Measurements from ENCODE around the gene ARHGAP45.
A peak's percentile ranks its signal among the peaks of the same experiment; 100 is the strongest.
"Not testable (repeated sequence)": the region's sequence is repeated elsewhere in the genome, so short reads cannot be mapped to it uniquely, and the experiment has no call there.

Gene ARHGAP45

DNA sequence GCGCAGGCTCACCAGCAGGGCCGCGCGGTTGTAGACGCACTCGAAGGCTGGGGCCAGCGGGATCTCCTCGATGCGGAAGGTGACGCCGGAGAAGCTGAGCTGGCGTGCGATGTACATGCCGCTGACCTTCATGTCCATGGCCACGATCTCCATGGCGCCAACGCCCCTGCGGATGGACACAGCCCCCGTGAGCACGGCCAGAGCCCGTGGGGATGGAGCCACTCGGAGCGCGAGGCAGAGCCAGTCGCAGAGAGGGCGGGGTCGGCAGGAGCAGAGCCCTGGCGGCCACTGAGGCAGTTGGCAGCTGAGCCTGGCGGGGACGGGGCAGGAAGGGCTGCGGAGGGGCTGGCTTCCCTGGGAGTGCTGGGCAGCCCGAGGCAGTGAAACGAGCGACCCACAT lies 52.0 kb downstream of the ARHGAP45 start:
- no peak for DNase-seq (ENCODE audit: low read depth)

DNA sequence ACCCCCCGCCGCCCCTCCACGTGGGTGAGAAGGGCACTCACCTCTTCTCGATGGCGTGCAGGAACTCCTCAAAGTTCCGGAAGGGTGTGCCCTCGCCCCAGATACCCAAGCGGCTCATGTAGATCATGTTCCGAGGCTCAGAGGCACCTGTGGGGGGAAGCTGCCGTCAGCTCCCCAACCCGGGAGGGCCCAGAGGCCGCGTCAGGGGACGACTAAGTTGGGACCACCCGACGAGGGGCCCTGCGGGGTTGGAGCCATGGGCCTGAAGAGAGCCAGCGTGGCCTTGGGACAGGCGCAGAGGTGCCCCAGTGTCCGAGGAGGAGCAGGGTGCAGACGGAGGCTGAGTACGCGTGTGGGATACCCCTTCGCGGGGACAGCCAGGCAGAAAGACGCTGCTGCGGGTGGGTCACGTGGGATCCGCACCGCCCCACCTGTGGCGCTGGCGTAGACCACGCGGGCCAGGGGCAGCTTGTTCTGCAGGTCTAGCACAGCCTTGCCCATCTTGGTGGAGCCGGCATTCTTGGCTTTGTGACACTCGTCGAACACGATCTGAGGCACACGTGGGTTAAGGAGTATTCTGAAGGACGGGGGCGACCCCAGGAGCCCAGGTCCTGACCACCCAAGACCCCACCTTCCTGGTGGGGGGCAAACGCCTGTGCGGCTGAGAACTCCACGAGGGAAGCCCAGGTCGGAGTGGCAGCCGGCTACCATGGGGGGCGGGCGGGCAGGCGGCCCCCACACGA lies 52.7 kb downstream of the ARHGAP45 start:
- DNase-seq (ENCODE audit: low read depth), result no peak

DNA sequence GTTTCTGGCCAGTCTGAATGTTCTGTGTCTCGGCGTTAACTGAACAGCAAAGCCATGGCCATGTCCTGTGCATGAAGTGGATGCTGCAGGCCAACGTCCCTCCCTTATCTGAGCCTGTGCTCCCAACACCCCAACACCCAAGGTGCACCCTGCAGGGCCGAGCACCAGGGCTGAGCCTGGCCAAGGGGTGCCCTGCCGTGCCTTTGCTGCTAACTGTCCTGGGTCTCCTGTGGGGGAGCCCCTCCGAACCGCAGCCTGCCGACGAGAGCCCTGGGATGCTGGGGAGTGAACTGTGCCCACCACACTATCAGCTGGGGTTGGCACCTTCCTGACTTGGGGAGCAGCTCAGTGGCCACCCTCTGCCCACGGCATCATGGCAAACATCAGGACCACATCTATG lies 54.4 kb downstream of the ARHGAP45 start:
- no peak for DNase-seq (ENCODE audit: low read depth)

DNA sequence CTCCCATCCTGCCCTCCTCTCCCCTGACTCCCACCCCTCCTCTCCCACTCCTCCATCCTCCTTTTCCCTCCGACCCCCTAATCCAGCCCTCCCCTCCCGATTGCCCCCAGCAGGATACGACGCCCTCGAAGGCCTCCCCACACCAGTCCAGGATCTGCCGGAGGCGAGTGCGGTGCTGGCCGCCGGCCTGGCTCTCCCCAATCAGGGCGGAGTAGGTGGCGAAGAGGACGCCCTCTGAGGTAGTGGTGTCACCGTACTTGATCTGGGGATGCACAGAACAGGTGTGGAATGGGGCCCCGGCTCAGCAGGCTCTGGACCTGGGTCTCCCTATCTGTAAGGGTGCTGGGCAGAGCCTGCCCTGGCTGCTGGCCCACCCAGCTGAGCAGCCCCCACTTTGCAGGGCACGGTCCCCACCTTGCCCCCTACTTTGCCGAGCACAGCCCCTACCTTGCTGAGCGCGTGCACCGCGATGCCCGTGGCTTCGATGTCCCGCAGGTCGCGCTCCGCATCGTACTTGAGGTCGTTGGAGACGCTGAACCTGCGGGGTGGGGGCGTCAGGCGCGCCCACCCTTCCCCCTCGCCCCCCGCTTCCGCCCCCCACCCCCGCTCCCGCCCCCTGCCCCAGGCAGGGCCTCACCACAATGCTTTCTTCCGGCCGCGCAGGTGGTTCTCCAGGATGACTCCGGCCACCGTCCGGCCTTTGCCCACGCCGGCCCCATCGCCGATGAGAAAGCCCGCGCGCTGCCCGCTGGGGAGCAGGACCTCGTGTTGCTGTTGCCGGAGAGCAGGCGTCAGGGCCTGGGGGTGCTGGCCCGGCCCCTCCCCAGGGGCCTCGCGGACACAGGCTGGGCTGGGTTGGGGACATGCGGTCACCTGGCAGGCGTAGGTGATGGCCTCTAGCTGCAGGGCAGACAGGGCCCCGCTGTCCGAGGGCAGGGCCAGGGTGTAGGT lies 55.3 kb downstream of the ARHGAP45 start:
- no peak for DNase-seq (ENCODE audit: low read depth)

DNA sequence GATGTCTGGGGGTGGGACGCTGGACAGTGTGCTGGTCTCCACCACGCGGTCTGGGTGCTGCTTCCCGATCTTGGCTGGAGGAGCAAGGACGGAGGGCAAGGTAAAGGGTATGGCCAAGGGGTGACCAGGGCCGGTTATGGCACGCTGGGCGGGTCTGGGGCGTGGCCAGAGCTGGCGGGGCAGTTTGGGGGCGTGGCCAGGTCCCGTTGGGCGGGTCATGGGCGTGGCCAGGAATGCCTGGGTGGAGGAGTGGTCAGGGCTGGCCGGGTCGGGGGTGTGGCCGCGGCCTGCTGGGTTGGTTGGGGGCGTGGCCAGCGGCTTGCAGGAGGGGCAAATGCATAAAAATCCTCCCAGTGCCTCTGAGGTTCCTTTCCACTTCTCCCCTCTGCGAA lies 56.0 kb downstream of the ARHGAP45 start:
- DNase-seq (ENCODE audit: low read depth), result no peak

DNA sequence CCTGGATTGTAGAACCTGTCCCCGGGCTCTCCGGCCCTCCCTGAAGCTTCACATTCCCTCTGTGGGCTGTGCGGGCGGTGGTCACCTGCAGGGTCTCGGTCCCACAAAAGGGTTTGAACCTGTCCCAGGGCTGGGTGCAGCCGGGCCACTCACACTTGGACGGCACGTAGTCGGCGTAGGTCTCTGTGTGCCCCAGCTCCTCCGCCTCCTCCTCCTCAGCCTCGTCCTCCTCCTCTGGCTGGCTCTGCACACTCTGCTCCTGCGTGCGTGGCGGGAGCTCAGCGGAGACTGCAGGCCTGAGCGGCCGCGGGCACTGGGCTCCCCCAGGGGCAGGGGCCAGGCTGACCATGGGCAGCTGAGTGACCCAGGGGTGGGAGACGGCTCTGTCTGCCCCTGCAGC lies 56.4 kb downstream of the ARHGAP45 start:
- no peak for DNase-seq (ENCODE audit: low read depth)

DNA sequence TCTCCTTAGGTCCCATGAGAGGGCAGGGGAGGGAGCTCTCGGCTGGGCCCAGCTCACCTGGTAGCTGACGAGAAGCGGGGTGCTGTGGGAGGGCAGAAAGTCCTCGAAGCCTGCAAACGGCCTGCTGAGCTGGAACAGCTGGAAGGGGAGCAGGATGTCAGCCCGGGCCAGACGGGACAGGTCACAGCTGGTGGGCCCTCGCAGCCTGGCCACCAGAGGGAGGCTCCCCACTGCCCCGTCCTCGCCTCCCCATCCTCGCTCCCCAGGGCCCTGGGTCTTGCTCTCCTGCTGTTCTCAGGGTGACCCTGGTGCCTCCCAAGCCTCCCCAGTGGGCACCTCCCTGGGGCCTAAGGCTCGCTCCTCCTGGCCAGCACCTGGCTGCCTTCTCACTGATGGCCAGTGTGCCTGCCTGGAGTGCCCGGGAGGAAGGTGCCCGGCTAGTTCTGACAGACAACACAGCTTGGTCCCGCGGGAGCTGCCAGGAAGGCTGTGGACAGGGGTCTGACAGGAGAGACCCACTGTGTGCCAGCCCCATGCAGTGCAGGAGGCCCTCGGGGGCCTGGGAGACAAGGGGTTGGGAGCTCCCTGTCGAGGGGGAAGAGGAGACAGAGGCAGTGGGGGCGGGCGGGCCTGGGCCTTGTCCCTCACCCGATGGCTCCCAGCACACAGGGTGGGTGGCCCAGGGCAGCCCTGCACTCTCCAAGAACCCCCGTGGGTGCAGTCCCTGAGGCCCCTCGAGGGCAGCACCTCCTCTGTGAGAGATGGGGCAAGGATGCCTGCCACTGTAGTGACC lies 57.1 kb downstream of the ARHGAP45 start:
- DNase-seq (ENCODE audit: low read depth), result no peak

DNA sequence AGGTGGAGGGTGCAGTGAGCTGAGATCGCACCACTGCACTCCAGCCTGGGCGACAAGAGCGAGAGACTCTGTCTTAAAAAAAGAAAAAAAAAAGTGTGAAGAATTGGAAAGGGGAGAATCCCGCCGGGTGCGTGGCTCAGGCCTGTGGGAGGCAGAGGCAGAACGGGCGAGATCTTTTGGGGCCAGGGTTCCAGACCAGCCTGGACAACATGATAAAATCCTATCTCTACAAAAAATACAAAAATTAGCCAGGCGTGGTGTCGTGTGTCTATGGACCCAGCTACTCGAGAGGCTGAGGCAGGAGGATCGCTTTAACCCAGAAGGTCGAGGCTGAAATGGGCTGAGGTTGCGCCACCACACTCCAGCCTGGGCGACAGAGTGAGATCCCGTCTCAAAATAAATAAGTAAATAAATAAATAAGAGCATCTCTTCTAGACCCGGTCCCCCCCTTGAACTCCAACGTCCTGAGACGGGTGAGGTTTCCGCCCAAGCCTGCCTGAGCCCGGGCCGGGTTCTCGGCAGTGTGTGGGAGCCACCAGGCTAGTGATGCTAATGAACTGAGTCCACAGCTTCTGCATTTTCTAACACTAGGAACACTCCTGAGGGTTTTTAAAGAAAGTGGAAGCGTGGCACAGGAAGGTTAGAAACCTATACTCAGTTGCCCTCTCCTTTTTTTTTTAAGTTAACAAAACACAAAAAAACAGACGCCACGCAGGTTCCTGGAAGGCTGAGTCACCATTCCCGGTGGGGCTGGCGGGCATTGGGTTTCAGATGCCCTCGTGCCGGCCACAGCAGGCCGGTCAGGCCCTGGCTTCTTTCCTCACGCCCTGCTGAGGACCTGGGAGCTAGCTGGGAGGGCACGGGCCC lies 58.9 kb downstream of the ARHGAP45 start:
- no peak for DNase-seq (ENCODE audit: low read depth)

DNA sequence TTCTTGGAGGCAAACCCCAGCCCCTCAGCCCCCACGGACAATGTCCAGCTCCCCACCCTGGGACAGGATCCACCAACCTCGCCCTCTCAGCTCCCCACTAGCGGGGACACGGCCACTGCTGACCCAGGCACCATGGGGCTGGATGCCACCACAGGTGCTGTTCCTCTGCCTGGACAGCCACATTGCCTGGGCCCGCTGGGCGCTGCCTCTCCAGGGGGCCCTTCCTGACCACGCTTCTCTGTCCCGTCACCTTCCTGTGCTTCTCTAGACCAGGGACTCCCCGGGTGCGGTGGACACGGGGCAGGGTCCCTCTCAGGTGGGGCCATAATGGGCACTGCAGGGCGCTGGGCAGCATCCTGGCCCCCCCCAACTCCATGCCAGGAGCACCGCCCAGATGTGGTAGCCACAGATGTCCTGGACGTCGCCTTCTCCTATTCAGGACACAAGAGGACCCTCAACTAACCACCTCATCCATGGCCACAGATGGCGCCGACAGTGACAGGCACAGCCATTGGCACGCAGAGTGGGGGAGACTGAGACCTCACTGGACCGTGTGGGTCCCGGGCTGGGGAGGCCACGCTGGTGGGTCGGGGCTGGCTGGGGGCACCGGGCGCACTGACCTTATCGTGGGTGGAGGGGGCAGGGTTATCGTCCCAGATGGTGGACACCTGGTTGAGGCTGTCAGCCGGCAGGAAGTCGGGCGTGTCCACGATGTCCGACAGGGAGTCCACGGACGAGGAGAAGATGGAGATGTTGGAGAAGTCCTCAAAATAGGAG lies 60.2 kb downstream of the ARHGAP45 start:
- no peak for DNase-seq (ENCODE audit: low read depth)

DNA sequence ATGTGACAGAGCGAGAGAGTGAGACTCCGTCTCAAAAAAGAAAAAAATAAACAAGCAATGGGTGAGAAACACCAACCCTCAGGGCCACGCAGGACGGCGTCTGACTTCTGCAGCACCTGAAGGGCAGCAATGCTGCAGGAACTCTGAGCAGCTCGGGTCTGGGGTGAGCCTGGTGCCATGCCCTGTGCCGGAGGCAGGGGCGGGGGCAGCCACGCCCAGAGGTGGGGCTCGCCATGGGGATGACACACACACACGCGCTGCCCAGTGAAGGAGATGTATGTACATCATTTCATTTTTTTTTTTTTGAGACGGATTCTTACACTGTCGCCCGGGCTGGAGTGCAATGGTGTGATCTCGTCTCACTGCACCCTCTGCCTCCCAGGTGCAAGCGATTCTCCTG lies 61.1 kb downstream of the ARHGAP45 start:
- no peak for DNase-seq (ENCODE audit: low read depth)

DNA sequence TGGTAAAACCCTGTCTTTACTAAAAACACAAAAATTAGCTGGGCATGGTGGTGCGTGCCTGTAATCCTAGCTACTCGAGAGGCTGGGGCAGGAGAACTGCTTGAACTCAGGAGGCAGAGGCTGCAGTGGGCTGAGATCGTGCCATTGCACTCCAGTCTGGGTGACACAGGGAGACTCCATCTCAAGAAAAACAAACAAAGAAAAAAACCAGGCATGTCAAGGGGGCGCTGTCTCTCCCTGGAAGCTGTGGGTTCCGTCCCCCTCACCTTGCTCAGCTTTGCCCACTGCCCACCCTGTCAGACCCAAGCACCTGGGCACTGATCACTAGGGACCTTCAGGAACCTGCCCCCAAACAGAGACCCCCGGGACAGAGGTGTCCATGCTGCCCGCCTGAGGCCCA lies 62.1 kb downstream of the ARHGAP45 start:
- DNase-seq (ENCODE audit: low read depth), result not testable (repeated sequence)

DNA sequence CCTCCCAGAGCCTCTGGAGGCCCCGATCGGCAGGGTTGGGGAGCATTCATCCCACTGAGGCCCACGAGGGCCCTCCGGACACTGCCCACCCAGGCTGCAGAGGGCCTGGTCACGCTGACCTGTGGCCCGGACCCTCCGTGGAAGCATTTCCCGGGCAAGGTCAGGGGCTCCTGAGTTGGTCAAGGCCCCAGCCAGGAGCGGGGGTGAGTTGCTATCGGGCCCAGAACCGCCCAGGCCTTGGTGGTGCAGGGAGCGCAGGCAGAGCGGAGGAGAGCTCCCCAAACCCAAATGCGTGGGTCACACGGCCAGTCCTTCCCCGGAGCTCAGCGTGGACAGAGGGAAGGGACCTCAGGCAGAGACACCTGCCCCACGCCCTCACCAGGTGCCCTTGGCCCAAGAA lies 62.6 kb downstream of the ARHGAP45 start:
- DNase-seq (ENCODE audit: low read depth), result no peak

DNA sequence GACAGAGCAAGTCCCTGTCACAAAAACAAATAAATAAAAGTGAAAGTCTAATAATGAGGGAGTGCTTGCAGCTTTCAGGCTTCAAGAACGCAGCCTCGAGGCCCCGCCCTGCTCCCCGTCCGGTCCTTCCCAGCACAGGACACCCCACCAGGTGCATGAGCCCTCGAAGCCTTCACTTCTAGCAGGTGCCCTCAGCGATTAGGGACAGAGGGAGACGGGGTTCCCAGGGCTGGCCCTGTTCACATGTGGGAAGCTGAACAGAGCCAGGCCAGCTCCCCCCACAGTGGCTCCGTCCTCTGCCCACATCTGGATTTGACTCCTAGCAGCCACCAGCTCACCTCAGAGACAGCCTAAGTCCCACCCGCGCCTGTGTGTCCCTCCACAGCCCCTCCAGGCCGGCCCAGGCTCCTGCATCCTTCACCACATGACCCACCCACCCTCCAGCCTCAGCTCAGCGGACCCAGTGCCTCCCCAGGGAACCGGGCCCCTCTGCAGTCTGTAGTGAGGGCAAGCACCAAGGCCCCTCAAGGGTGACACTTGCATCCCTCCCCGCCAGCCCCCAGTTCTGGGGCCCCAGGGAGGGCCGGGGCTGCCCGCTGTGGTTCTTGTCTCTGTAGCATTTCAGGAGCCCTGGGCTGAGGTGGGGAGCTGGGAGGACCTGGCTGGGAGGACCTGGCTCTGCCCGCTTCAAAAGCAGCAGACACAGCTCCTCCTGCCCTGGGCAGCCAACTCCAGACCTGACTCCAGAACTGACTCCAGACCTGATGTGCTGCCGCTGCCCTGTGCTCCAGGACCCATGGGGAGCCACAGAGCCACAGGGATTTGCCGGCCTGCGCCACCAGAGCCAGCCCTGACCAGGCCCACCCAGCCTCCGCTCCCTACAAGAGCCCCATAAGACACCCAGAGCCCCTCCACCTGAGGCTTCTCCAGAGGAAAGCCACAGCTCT lies 64.1 kb downstream of the ARHGAP45 start:
- no peak for DNase-seq (ENCODE audit: low read depth)

DNA sequence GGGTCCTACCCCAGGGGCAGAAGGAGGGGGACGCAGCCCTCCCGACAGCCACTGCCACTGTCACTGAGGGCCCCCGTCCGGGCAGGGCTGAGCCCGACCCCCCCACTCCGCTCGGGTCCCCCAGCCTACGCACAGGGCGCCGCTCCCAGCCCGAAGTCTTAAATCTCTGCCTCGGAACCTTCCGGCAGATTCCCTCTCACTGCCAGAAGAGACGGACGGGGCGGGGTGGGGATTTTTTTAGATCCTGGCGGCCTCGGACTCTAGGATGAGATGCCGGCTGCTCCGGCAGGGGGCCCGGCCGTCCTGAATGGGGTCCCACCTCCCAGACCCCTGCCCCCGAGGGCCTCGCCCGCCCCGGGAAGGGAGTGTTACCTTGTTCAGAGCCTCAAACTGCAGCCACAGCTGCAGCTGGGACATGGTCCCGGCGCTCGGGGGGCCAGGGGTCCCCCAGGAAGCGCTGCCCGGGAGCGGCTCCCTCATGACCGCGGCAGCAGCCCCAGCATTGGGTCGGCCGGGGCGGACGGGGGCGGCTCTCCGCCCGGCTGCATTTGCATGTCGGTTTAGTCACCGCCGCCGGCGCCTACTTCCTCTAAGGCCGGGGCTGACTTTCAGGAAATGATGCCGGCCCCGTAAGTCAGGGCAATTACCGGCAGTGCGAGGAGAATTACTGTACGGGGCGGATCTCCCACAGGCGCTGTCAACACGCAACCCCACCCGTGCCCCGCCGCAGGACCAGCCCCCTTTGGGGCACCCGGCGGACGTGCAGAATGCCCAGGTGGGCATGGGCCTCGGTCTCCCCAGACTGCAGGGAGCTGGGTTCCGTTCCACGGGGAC lies 65.0 kb downstream of the ARHGAP45 start:
- DNase-seq (ENCODE audit: low read depth), result no peak

DNA sequence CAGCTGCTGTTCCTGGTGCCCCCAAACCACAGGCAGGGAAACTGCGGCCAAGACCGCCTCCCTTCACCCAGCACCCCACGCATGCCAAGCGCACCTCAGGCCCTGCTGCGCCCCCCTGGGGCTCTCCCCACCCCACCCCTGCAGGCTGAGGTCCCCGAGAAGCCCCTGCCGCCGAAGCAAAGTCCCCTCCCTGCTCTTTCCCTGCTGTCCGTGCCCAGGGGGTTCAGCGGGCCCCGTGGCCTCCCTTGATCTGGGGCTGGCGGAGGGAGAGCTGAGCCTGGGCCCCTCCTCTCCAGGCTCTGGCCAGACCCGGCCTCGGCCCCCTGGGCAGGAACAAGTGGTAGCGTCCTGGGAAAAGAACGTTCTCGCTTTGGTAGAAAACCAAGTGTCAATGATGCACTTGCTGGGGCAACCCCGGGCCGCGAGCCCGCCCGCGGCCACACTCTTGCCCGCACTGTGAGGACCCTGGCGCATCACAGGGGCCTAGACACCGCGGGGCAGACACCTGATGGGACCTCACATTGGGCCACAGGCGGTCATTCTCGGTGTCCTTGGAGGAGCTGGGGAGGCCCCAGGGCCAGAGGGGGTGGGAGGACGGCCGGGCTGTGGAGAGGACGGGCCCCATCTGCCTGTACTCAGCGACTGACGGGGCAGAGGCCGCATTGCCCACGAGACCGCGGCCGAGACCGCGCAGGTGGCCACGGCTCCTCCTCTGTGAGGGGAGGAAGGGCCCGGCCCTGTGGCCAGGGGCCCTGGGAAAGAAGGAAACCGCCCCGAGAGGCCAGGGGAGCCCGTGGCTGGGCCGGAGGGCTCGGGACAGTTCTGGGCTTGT lies 65.8 kb downstream of the ARHGAP45 start:
- no peak for DNase-seq (ENCODE audit: low read depth)

DNA sequence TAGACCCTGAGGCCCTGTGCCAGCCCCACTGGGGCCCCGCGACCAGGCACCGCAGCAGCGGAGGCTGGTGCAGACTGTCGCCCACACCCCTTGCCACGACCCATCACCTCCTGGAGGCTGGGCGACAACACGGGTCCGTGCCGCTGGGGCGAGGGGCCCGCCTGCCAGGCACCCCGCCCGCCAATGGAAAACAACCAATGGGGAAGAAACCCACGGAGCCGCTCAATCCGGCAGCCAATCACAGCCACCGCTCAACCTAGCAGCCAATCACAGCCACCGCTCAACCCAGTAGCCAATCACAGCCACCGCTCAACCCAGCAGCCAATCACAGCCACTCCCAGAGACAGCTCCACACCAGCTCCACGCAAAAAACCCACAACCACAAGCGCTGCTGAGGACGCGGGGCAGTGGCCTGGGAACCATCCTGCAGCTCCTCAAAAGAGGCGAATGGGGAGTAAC lies 66.5 kb downstream of the ARHGAP45 start:
- DNase-seq (ENCODE audit: low read depth), result peak; percentile 93

DNA sequence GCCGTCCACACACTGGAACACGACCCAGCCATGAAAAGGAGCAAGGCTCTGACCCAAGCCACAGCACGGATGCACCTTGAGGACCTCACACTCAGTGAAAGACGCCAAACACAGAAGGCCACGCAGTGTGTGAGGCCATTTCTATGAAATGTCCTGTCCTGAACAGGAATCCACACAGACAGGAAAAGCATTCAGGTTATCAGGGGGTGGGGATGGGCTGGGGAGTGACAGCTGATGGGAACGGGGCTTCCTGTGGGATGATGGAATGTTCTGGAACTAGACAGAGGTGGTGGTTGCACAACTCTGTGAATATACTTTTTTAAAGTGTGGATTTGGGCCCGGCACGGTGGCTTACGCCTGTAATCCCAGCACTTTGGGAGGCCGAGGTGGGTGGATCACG lies 67.5 kb downstream of the ARHGAP45 start:
- DNase-seq (ENCODE audit: low read depth), result no peak

DNA sequence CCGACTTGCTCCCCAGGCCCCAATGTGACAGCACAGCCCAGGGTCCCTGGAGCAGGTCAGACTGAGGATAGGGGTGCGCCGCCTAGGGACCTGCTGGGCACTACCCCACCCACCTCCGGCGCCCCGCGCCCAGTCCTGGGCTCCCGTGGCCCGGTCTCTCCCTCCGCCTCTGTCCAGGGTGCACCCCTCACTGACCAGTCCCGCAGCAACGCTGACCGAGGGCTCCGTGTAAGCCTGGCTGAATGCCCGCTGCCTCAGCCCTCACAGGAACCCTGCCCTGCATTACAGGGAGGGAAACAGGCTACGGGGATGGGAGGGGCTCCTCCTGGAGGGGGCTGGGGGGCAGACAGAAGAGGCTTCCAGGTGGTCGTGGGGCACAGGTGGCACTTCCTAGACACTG lies 68.5 kb downstream of the ARHGAP45 start:
- no peak for DNase-seq (ENCODE audit: low read depth)
